ENCODE data around the gene ZNF335.

The ZNF335 gene

DNA sequence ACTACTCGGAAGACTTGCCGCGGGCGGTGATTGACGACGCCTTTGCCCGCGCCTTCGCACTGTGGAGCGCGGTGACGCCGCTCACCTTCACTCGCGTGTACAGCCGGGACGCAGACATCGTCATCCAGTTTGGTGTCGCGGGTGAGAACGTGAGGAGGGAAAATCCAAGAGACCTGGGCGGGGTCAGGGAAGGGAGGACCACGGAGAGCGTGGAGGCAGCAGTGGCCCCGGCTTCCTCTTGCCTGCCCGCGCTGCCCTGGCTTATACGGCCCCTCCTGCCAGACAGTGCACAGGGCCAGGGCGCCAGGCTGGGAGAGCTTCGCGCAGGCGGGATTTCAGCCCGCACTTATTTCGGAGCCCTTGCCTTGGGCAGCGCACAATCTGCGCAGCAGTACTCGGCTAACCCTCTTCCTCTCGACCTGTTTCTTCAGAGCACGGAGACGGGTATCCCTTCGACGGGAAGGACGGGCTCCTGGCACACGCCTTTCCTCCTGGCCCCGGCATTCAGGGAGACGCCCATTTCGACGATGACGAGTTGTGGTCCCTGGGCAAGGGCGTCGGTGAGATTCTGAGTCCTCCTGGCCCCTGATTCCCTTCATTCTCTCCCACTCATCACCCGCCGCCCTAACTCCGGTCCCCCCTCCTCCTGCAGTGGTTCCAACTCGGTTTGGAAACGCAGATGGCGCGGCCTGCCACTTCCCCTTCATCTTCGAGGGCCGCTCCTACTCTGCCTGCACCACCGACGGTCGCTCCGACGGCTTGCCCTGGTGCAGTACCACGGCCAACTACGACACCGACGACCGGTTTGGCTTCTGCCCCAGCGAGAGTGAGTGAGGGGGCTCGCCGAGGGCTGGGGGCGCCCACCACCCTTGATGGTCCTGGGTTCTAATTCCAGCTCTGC is 38.7 kb upstream of the ZNF335 start:
- POLR2A ChIA-PET, result no interaction called here
- no peak for TF ChIP-seq SUZ12 (IDR thresholded peaks at IDR 0.05)
- TF ChIP-seq SP1 (IDR thresholded peaks at IDR 0.05), result no peak
- TF ChIP-seq BHLHE40 (IDR thresholded peaks at IDR 0.05; ENCODE audit: borderline replicate concordance), result no peak
- no peak for TF ChIP-seq ARNT (IDR thresholded peaks at IDR 0.05)
- no peak for TF ChIP-seq ZNF384 (IDR thresholded peaks at IDR 0.05)
- no peak for TF ChIP-seq L3MBTL2 (conservative IDR thresholded peaks at IDR 0.05)
- no peak for TF ChIP-seq HDGF (IDR thresholded peaks at IDR 0.05; ENCODE audit: borderline replicate concordance)
- TF ChIP-seq ELF4 (IDR thresholded peaks at IDR 0.05), result no peak
- TF ChIP-seq FOXK2 (IDR thresholded peaks at IDR 0.05), result no peak
- no peak for TF ChIP-seq LEF1 (IDR thresholded peaks at IDR 0.05; ENCODE audit: borderline replicate concordance)
- no peak for TF ChIP-seq TARDBP (IDR thresholded peaks at IDR 0.05)
- no peak for TF ChIP-seq FOXA1 (IDR thresholded peaks at IDR 0.05)
- TF ChIP-seq PKNOX1 (IDR thresholded peaks at IDR 0.05), result no peak
- no peak for DNase-seq (ENCODE audit: extremely low spot score)

GRCh38 chr20:46009816-46010215 is 37.8 kb upstream of the ZNF335 start:
- ChIA-PET POLR2A (no interaction called here), CTCF (no interaction called here)
- no peak for TF ChIP-seq ZNF384 (IDR thresholded peaks at IDR 0.05)
- no peak for TF ChIP-seq HDGF (IDR thresholded peaks at IDR 0.05; ENCODE audit: borderline replicate concordance)
- no peak for TF ChIP-seq SUZ12 (IDR thresholded peaks at IDR 0.05)
- TF ChIP-seq LEF1 (IDR thresholded peaks at IDR 0.05; ENCODE audit: borderline replicate concordance), result no peak
- TF ChIP-seq ARNT (IDR thresholded peaks at IDR 0.05), result no peak
- no peak for TF ChIP-seq TARDBP (IDR thresholded peaks at IDR 0.05)
- TF ChIP-seq FOXA1 (IDR thresholded peaks at IDR 0.05), result no peak
- TF ChIP-seq FOXM1 (IDR thresholded peaks at IDR 0.05; ENCODE audit: borderline replicate concordance), result no peak
- TF ChIP-seq CTBP1 (IDR thresholded peaks at IDR 0.05; ENCODE audit: borderline replicate concordance), result no peak
- no peak for TF ChIP-seq BHLHE40 (IDR thresholded peaks at IDR 0.05; ENCODE audit: borderline replicate concordance)
- TF ChIP-seq ELF4 (IDR thresholded peaks at IDR 0.05), result no peak
- no peak for TF ChIP-seq PKNOX1 (IDR thresholded peaks at IDR 0.05)
- DNase-seq (ENCODE audit: extremely low spot score), result no peak

More for the DNA sequence above, 38.7 kb upstream of the ZNF335 start:
- CTCF ChIA-PET, result interaction anchor here (1.9 kb wide), 1 partner anchor 23 kb away, joined by 10 read pairs; no protein-coding TSS in a partner anchor

- ChIA-PET POLR2A (no interaction called here), CTCF (no interaction called here)
- DNase-seq (ENCODE audit: extremely low spot score), result no peak
- no peak for TF ChIP-seq TARDBP (IDR thresholded peaks at IDR 0.05)
- TF ChIP-seq ELF4 (IDR thresholded peaks at IDR 0.05), result no peak
- TF ChIP-seq FOXM1 (IDR thresholded peaks at IDR 0.05; ENCODE audit: borderline replicate concordance), result no peak
- no peak for TF ChIP-seq ZNF384 (IDR thresholded peaks at IDR 0.05)
- no peak for TF ChIP-seq CTBP1 (IDR thresholded peaks at IDR 0.05; ENCODE audit: borderline replicate concordance)
- TF ChIP-seq L3MBTL2 (conservative IDR thresholded peaks at IDR 0.05), result no peak
- TF ChIP-seq PKNOX1 (IDR thresholded peaks at IDR 0.05), result no peak
- TF ChIP-seq HDGF (IDR thresholded peaks at IDR 0.05; ENCODE audit: borderline replicate concordance), result no peak
- TF ChIP-seq SP1 (IDR thresholded peaks at IDR 0.05), result no peak
- TF ChIP-seq SUZ12 (IDR thresholded peaks at IDR 0.05), result no peak
- TF ChIP-seq LEF1 (IDR thresholded peaks at IDR 0.05; ENCODE audit: borderline replicate concordance), result no peak
These were observed 35.7 kb upstream of the ZNF335 start for GRCh38 chr20:46007671-46008070.

DNA sequence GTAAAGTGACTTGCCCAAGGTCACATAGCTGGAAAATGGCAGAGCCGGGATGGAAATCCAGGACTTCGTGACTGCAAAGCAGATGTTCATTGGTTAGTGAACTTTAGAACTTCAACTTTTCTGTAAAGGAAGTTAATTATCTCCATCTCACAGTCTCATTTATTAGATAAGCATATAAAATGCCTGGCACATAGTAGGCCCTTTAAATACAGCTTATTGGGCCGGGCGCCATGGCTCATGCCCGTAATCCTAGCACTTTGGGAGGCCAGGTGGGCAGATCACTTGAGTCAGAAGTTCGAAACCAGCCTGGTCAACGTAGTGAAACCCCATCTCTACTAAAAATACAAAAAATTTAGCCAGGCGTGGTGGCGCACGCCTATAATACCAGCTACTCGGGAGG is 35.0 kb upstream of the ZNF335 start:
- CTCF ChIA-PET, result interaction anchor here (1.2 kb wide), 1 partner anchor 20 kb away, joined by 3 read pairs; no protein-coding TSS in a partner anchor

More for the DNA sequence above, 35.0 kb upstream of the ZNF335 start:
- no peak for TF ChIP-seq FOXA1 (IDR thresholded peaks at IDR 0.05)
- TF ChIP-seq PKNOX1 (IDR thresholded peaks at IDR 0.05), result no peak
- no peak for TF ChIP-seq ARNT (IDR thresholded peaks at IDR 0.05)
- no peak for TF ChIP-seq L3MBTL2 (conservative IDR thresholded peaks at IDR 0.05)
- TF ChIP-seq ZNF384 (IDR thresholded peaks at IDR 0.05), result no peak
- no peak for TF ChIP-seq ELF4 (IDR thresholded peaks at IDR 0.05)
- no peak for TF ChIP-seq SUZ12 (IDR thresholded peaks at IDR 0.05)
- no peak for TF ChIP-seq HDGF (IDR thresholded peaks at IDR 0.05; ENCODE audit: borderline replicate concordance)
- TF ChIP-seq TARDBP (IDR thresholded peaks at IDR 0.05), result no peak
- TF ChIP-seq FOXM1 (IDR thresholded peaks at IDR 0.05; ENCODE audit: borderline replicate concordance), result no peak
- no peak for TF ChIP-seq CTBP1 (IDR thresholded peaks at IDR 0.05; ENCODE audit: borderline replicate concordance)
- TF ChIP-seq BHLHE40 (IDR thresholded peaks at IDR 0.05; ENCODE audit: borderline replicate concordance), result no peak
- TF ChIP-seq SP1 (IDR thresholded peaks at IDR 0.05), result no peak
- TF ChIP-seq NFRKB (IDR thresholded peaks at IDR 0.05), result no peak
- TF ChIP-seq LEF1 (IDR thresholded peaks at IDR 0.05; ENCODE audit: borderline replicate concordance), result no peak
- POLR2A ChIA-PET, result no interaction called here
- no peak for DNase-seq (ENCODE audit: extremely low spot score)

All from HEK293T (cell line).